HG02642 (cell line): ENCODE measurements around the gene FAM149A.

Experiments used
- ATAC-seq: cut with Tn5 transposase; IDR thresholded peaks from one replicate; pipeline ENCODE4 v1.9.1; 2021; ENCODE audit warnings: mild to moderate bottlenecking; ENCODE audit not compliant: unreplicated experiment, poor library complexity

FAM149A gene

DNA sequence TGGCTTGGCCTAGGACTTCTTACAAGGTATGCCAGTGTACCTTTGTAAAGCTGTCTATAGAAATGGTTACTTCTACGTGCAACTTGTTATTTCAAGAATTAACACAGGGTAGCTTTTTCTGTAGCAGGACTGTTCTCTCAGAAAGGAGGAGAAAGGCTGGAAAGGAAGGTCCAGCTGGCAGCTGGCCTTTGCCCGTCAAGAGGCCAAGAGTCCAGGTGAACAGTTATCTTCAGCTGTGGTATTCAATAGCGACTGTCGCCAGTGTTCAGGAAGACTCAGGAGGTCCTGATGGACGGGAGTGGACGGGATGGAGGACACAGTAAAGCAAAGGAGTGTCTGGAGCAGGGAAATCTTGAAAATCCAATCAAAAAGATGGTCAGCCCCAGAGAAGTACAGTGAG lies 91.6 kb downstream of the FAM149A start:
- no peak for ATAC-seq

GRCh38 chr4:186200516-186200915 lies 96.0 kb downstream of the FAM149A start:
- ATAC-seq: no peak

DNA sequence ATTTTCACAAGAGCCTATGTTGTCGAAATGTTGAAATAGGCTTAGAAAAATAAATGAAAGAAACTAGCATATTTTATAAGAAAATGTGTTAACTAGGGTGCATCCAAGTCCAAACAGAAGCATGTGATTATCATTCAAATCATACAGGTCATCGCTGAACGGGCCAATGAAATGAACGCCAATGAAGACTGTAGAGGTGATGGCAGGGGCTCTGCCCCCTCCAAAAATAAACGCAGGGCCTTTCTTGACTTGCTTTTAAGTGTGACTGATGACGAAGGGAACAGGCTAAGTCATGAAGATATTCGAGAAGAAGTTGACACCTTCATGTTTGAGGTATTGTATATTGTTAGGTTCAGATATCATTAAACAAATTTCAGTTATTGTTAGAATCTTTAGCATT lies 96.5 kb downstream of the FAM149A start:
- no peak for ATAC-seq

- peak; percentile 95 for ATAC-seq
Observed at GRCh38 chr4:186201535-186202230, 97.2 kb downstream of the FAM149A start.

DNA sequence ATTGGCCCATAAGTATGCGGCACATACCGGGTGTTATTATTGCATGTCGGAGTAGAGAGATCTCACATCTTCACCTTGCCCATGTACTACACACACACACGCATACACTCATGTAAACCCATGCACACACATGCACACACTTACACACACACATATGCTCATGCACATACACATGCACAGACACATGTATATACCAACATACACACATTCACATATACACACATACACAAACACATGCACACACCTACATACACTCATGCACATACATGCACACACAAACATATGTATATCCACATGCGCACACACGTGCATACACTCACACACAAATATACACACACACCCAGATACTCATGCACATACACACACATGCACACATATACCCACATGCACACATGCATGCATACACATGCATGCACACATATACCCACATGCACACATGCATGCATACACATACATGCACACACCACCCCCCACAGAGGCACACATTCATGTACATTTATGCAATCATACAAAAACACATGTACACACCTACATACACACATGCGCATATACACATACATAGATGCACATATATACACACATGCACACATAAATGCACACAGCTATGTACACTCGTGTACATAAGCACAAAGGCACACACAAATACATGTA lies 98.1 kb downstream of the FAM149A start:
- no peak for ATAC-seq

DNA sequence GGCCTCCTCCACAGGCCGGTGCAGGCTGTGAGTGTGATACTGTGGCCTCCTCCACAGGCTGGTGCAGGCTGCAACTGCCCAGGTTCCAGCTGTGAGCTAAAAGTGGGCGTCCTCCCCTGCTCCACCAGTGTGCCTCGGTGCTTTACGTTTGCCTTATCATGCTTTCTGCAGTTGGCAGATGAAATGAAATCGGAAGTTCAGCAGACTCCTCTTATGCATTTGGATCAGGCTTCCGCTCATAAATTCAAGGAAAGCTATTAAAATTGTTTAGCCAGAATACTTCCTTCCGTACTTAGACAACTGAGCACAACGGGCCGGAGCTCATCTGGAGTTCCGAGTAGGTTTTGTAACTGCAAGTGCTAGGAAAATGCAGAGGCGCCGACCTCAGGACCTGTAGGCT lies 98.9 kb downstream of the FAM149A start:
- no peak for ATAC-seq

DNA sequence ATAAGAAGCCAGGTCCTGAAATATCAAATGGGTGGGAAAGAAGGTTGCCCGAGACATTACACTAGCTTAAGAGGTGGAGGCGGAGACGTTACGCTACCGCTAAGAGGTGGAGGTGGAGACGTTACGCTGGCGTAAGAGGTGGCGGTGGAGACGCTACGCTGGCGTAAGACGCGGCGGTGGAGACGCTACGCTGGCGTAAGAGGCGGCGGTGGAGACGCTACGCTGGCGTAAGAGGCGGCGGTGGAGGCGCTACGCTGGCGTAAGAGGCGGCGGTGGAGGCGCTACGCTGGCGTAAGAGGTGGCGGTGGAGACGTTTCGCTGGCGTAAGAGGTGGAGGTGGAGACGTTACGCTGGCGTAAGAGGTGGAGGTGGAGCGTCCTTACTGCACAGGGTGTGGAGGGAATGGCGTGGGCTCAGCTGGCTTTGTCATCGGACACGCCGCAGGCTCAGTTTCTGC lies 99.6 kb downstream of the FAM149A start:
- no peak for ATAC-seq

- ATAC-seq: no peak
Observed at GRCh38 chr4:186204686-186205085, 100.2 kb downstream of the FAM149A start.

DNA sequence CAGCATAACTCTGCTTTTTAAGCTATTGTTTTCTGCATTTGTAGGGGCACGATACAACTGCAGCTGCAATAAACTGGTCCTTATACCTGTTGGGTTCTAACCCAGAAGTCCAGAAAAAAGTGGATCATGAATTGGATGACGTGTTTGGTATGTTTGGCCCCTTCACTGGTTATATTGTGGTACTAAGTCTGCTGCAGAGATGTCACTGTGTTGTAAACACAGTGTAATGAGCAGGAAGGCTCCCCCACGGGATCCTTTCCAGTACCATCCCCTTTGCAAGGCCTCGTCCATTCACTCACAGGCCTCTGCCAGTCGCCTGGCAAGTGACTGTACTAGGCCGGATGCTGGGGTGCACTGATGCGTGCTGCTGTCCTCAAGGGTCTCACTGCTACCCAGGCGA lies 100.7 kb downstream of the FAM149A start:
- no peak for ATAC-seq

- no peak for ATAC-seq
Observed at GRCh38 chr4:186216465-186217024, 112.0 kb downstream of the FAM149A start.

DNA sequence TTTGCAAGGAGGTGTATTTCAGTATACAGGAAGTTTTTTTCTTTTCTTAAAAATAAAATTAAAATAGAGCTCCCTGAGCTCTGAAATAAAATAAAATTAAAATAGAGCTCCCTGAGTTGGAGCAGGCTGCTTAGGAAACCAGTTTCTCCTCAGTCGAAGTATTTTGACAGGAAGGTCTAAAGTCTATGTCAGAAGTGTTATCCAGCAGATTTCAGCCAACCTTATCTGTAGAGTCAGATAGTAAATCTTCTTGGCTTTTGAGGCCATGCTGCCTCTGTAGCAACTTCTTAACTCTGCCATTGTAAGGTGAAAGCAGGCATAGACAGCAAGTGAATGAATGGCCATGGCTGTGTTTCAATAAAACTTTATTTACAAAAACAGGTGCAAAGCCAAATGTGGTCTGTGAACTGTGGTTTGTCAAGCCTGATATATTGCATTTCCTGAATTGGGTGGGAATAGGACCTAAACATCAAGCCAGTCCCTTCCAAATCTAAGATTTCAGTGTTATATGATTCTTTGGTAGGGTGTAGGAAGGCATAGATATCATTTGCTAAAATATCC lies 113.3 kb downstream of the FAM149A start:
- ATAC-seq: no peak

GRCh38 chr4:186221624-186222023 lies 117.1 kb downstream of the FAM149A start:
- no peak for ATAC-seq
